GM10248 (cell line): ENCODE results near the gene TNFRSF19.
"Not testable (repeated sequence)": the region's sequence is repeated elsewhere in the genome, so short reads cannot be mapped to it uniquely, and the experiment has no call there.

Experiments used
- CTCF ChIA-PET: fragments of 300-600 bp; sonication (Branson Sonifier 250); formaldehyde crosslinking; extraction: SDS; loops from one replicate; lab custom pipeline; 2021; ENCODE audit warnings: antibody characterized with exemption; lab: Yijun Ruan, JAX
- POLR2A ChIA-PET: fragments of 350-650 bp; sonication (Branson Sonifier 250); formaldehyde crosslinking; extraction: SDS; loops from one replicate; lab custom pipeline; 2020; ENCODE audit warnings: antibody characterized with exemption; lab: Yijun Ruan, JAX
- DNase-seq: peaks from one replicate; pipeline ENCODE4 v3.0.0; 2012; ENCODE audit errors: extremely low spot score
- CTCF ChIP-seq: IDR thresholded peaks from 2 replicates; pipeline ENCODE4 v1.5.1; 2012; ENCODE audit warnings: mild to moderate bottlenecking, low read depth; ENCODE audit errors: extremely low read depth, missing control alignments, control extremely low read depth

TNFRSF19 gene

GRCh38 chr13:23570099-23570920 is at the start of gene TNFRSF19:
Gene TNFRSF19, plus strand, starts transcription at chr13:23570412. Its CDS starts 19,772 bp downstream, at chr13:23590184.
- ChIA-PET CTCF (interaction anchor here (0.8 to 6.3 kb wide), 13 partner anchors 8 to 134 kb away, joined by 3 to 81 read pairs (median 4); no protein-coding TSS in a partner anchor), POLR2A (interaction anchor here (0.6 to 1.8 kb wide), 4 partner anchors 8 to 224 kb away, joined by 3 to 8 read pairs (median 4); no protein-coding TSS in a partner anchor)

GRCh38 chr13:23529926-23530325 is 40.3 kb upstream of the TNFRSF19 start:
- POLR2A ChIA-PET, CTCF ChIA-PET, DNase-seq: not testable (repeated sequence)

More at GRCh38 chr13:23570099-23570920, at the start of gene TNFRSF19:
- TF ChIP-seq CTCF: no peak
- DNase-seq: no peak

- no peak for TF ChIP-seq CTCF
- CTCF ChIA-PET: interaction anchor here (0.8 kb wide), 1 partner anchor 43 kb away, joined by 3 read pairs; no protein-coding TSS in a partner anchor
- DNase-seq: no peak
- POLR2A ChIA-PET: no interaction called here
Measured at GRCh38 chr13:23531446-23531845, 38.8 kb upstream of the TNFRSF19 start.

GRCh38 chr13:23534090-23534489 is 36.1 kb upstream of the TNFRSF19 start:
- no peak for TF ChIP-seq CTCF
- ChIA-PET POLR2A (no interaction called here), CTCF (interaction anchor here (1.5 kb wide), 1 partner anchor 22 kb away, joined by 5 read pairs; no protein-coding TSS in a partner anchor)
- DNase-seq: no peak

- no peak for DNase-seq
- no peak for TF ChIP-seq CTCF
- ChIA-PET CTCF (interaction anchor here (1.3 kb wide), 1 partner anchor 30 kb away, joined by 4 read pairs; no protein-coding TSS in a partner anchor), POLR2A (no interaction called here)
Measured at GRCh38 chr13:23541221-23541824, 28.9 kb upstream of the TNFRSF19 start.

- CTCF ChIA-PET: interaction anchor here (0.8 to 1.3 kb wide), 3 partner anchors 17 to 20 kb away, joined by 3 to 4 read pairs (median 3); no protein-coding TSS in a partner anchor
- TF ChIP-seq CTCF: no peak
- no peak for DNase-seq
- POLR2A ChIA-PET: no interaction called here
Measured at GRCh38 chr13:23544668-23545067, 25.5 kb upstream of the TNFRSF19 start.
